HL-60 (cell line): ENCODE measurements around the gene DOCK1.

Experiments used
- CTCF ChIP-seq: IDR thresholded peaks from one replicate; pipeline ENCODE4 v1.5.1; 2011; ENCODE audit warnings: low read length, control low read depth, inconsistent platforms; ENCODE audit not compliant: insufficient read depth
- GABPA ChIP-seq: IDR thresholded peaks from 2 replicates; pipeline ENCODE4 v1.6.1; 2012; ENCODE audit warnings: low read depth

GRCh38 chr10:127358337-127358736 lies 453.1 kb downstream of the DOCK1 start:
- TF ChIP-seq CTCF = no peak
- TF ChIP-seq GABPA = no peak
